DND-41 (cell line): ENCODE results near the gene WDR88.

ENCODE experiments used
- ATAC-seq: fragments of 200-7000 bp; cut with Tn5 transposase; 3 replicates; pipeline ENCODE4 v1.9.1; 2021; ENCODE audit warnings: low read depth; ENCODE audit not compliant: insufficient read depth
- DNase-seq: peaks from one replicate; pipeline ENCODE4 v3.0.0-alpha.2; 2020
- H2AFZ ChIP-seq: 2 replicates; pipeline ENCODE4 v1.6.0; 2012; ENCODE audit warnings: low read depth, low read length
- H3K27ac ChIP-seq: 2 replicates; pipeline ENCODE4 v1.5.1; 2012; ENCODE audit warnings: low read length, inconsistent platforms
- H3K27me3 ChIP-seq: fragments of 200-600 bp; sonication (generic); 2 replicates; pipeline ENCODE4 v1.6.0; 2012; ENCODE audit warnings: low read length, mild to moderate bottlenecking, inconsistent platforms; ENCODE audit not compliant: insufficient read depth, poor library complexity
- H3K36me3 ChIP-seq: 2 replicates; pipeline ENCODE4 v1.5.1; 2012; ENCODE audit warnings: low read length, inconsistent platforms; ENCODE audit not compliant: insufficient read depth
- H3K4me1 ChIP-seq: 2 replicates; pipeline ENCODE4 v1.5.1; 2012; ENCODE audit warnings: mild to moderate bottlenecking, low read length; ENCODE audit not compliant: insufficient read depth
- H3K4me2 ChIP-seq: 2 replicates; pipeline ENCODE4 v1.6.0; 2012; ENCODE audit warnings: mild to moderate bottlenecking, moderate library complexity, low read length, inconsistent platforms; ENCODE audit not compliant: insufficient read depth
- H3K4me3 ChIP-seq, 2 experiments: fragments of 200-600 bp in 1 of 2; shearing (Covaris generic) in 1 of 2; 2 replicates each; pipeline ENCODE4 v1.5.1; 2012 to 2016; ENCODE audit warnings: inconsistent platforms in 2 of 2, low read length in 2 of 2, mild to moderate bottlenecking in 2 of 2, low read depth in 1 of 2, moderate library complexity in 1 of 2
- H3K79me2 ChIP-seq: 2 replicates; pipeline ENCODE4 v1.6.0; 2012; ENCODE audit warnings: low read length, inconsistent platforms; ENCODE audit not compliant: insufficient read depth
- H3K9ac ChIP-seq: 2 replicates; pipeline ENCODE4 v1.6.0; 2012; ENCODE audit warnings: low read depth, mild to moderate bottlenecking, inconsistent platforms, low read length, moderate library complexity
- H3K9me3 ChIP-seq: 2 replicates; pipeline ENCODE4 v1.5.1; 2012; ENCODE audit warnings: low read length, moderate library complexity, mild to moderate bottlenecking, inconsistent platforms; ENCODE audit not compliant: insufficient read depth, severe bottlenecking
- H4K20me1 ChIP-seq: 2 replicates; pipeline ENCODE4 v1.6.0; 2012; ENCODE audit warnings: low read length; ENCODE audit not compliant: insufficient read depth
- EZH2 ChIP-seq: IDR thresholded peaks from 3 replicates; pipeline ENCODE4 v1.6.1; 2012; ENCODE audit warnings: borderline replicate concordance, low read depth, mild to moderate bottlenecking, moderate library complexity, low read length, inconsistent platforms; ENCODE audit not compliant: severe bottlenecking
- TF ChIP-seq, protein P1 (sequence below): IDR thresholded peaks from 2 replicates; pipeline ENCODE4 v1.5.1; 2012; ENCODE audit warnings: borderline replicate concordance, low read length, moderate library complexity, mild to moderate bottlenecking; ENCODE audit not compliant: poor library complexity, severe bottlenecking; ENCODE audit errors: extremely low read depth

The WDR88 gene

DNA sequence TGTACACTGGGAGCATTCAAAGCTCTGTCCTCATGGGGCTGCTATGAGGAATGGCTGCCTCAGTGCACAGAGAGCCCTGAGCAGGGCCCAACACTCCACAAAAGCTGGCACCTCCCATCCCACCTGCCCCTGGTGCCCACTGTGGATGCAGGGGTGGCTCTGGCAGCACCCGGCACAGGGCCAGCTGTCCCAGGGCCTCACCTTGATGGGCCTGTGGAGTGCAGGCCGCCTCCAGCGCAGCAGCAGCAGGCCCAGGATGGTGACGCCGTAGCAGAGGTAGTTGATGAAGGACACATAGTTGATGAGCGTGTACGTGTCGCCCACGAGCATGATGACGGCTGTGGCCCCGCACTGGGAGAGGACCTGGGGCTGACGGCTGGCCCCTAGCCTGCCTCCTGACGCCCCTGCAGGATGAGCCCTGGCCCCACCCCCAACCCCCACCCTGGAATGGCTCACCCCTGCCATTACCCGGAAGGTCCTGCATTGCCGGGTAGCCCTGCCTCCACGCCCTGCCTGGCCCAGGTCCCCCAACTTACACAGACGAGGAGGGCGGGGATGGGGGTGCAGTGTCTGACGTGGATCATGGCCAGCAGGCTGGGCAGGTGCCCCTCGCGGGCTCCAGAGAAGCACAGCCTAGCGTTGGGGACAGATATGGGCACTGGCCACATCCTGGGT, 78.5 kb downstream of the WDR88 start:
- H3K9ac ChIP-seq = no peak overlapping the region
- no peak overlapping the region for H3K4me3 ChIP-seq
- H3K9me3 ChIP-seq = no peaks in the 10 kb centered on the region

DNA sequence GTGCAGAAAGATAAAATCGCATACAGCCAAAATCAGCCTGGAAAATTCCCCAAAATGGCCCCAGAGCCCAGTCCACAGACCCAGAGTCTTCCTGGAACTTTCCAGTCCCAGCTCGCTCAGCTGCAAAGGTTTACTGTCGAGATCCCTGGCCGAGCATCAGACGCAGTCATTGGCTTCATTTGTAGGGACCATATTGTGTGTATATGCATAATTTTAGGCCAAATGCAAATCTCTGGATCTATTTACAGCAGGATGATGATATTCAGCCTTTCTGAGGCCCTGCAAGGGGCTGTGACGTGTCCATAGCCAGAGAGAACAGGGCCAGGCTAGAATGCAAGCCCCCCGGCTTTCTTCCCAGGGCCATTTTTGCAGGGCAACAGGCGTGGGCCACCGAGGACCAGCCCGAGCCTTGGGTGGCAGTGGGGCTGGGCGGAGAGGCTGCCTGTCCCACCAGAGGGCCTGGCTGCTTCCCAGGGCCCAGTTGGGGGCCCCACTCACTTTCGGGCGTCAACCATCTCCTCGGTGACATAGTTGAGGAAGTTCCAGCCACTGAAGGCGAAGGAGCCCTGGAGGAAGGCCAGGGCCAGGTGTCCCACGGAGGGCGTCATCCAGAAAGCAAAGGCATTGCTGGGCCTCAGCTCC, 80.0 kb downstream of the WDR88 start:
- H3K4me2 ChIP-seq = no peak overlapping the region
- H3K4me1 ChIP-seq = no peaks in the 10 kb centered on the region
- H2AFZ ChIP-seq = no peak overlapping the region
- H3K79me2 ChIP-seq = no peaks in the 10 kb centered on the region
- DNase-seq (no peak), ATAC-seq (no peak)
- no peaks in the 10 kb centered on the region for H3K36me3 ChIP-seq
- no peak overlapping the region for H3K4me3 ChIP-seq
- H3K27me3 ChIP-seq = no peaks in the 10 kb centered on the region
- no peak overlapping the region for H3K9ac ChIP-seq
- H3K9me3 ChIP-seq = no peaks in the 10 kb centered on the region
- TF ChIP-seq EZH2 = no peak
- TF ChIP-seq, protein P1, sequence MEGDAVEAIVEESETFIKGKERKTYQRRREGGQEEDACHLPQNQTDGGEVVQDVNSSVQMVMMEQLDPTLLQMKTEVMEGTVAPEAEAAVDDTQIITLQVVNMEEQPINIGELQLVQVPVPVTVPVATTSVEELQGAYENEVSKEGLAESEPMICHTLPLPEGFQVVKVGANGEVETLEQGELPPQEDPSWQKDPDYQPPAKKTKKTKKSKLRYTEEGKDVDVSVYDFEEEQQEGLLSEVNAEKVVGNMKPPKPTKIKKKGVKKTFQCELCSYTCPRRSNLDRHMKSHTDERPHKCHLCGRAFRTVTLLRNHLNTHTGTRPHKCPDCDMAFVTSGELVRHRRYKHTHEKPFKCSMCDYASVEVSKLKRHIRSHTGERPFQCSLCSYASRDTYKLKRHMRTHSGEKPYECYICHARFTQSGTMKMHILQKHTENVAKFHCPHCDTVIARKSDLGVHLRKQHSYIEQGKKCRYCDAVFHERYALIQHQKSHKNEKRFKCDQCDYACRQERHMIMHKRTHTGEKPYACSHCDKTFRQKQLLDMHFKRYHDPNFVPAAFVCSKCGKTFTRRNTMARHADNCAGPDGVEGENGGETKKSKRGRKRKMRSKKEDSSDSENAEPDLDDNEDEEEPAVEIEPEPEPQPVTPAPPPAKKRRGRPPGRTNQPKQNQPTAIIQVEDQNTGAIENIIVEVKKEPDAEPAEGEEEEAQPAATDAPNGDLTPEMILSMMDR = no peak
- no peak overlapping the region for H3K27ac ChIP-seq
- no peaks in the 10 kb centered on the region for H4K20me1 ChIP-seq

More for the DNA sequence above, 78.5 kb downstream of the WDR88 start:
- no peaks in the 10 kb centered on the region for H3K27me3 ChIP-seq
- DNase-seq (no peak), ATAC-seq (no peak)
- TF ChIP-seq, protein P1 = no peak
- no peak for TF ChIP-seq EZH2
- no peaks in the 10 kb centered on the region for H3K36me3 ChIP-seq
- no peaks in the 10 kb centered on the region for H3K4me1 ChIP-seq
- H3K27ac ChIP-seq = no peak overlapping the region
- no peaks in the 10 kb centered on the region for H3K79me2 ChIP-seq
- H3K4me2 ChIP-seq = no peak overlapping the region
- no peaks in the 10 kb centered on the region for H4K20me1 ChIP-seq
- H2AFZ ChIP-seq = no peak overlapping the region

GRCh38 chr19:33212436-33213172, 80.7 kb downstream of the WDR88 start:
- no peak for DNase-seq
- Histone ChIP-seq H4K20me1 (no peaks in the 10 kb centered on the region), H3K27ac (no peak overlapping the region), H3K4me2 (no peak overlapping the region), H3K4me3 (no peak overlapping the region), H3K79me2 (no peaks in the 10 kb centered on the region), H3K9me3 (no peaks in the 10 kb centered on the region), H3K36me3 (no peaks in the 10 kb centered on the region), H3K4me1 (no peaks in the 10 kb centered on the region), H2AFZ (no peak overlapping the region), H3K27me3 (no peaks in the 10 kb centered on the region), H3K9ac (no peak overlapping the region)
- no peak for ATAC-seq
- TF ChIP-seq, protein P1 = no peak
- TF ChIP-seq EZH2 = no peak
